HCT116 (cell line): ENCODE data around the gene BABAM2. TPM values are rescaled to one million over a fixed set of nuclear protein-coding genes. Genes with fewer than 3 reads are reported as not detected.

Experiments used
- ATAC-seq: fragments of 200-7000 bp; cut with Tn5 transposase; 2 replicates; pipeline ENCODE4 v1.9.1; 2020; ENCODE audit warnings: mild to moderate bottlenecking, moderate library complexity
- BruUV-seq: library from RNA; stranded (reverse); fragments of 400-500 nt; replicated peaks from 2 replicates; lab custom pipeline; 2021; lab: Mats Ljungman, UMichigan
- CTCF ChIA-PET: fragments of 300-600 bp; sonication (Branson Sonifier 250); formaldehyde crosslinking; loops from one replicate; lab custom pipeline; 2021; ENCODE audit warnings: antibody characterized with exemption; lab: Charles Lee
- POLR2A ChIA-PET: fragments of 300-600, 350-600 bp; sonication (Branson Sonifier 250); formaldehyde crosslinking; loops from one replicate; lab custom pipeline; 2021; ENCODE audit warnings: antibody characterized with exemption; lab: Charles Lee
- RAD21 ChIA-PET, 2 experiments: fragments of 300-600 bp; sonication (Branson Sonifier 250); formaldehyde crosslinking; loops; one replicate each; lab custom pipeline; 2023; ENCODE audit warnings: low total read pairs in 2 of 2; ENCODE audit not compliant: uncharacterized antibody in 2 of 2, unreplicated experiment in 2 of 2, low non-redundant PET in 1 of 2; lab: Charles Lee
- DNase-seq: peaks from one replicate; pipeline ENCODE4 v3.0.0-alpha.2; 2010; ENCODE audit warnings: low read depth, low spot score
- H2AFZ ChIP-seq: fragments of 200-600 bp; shearing (Covaris generic), sonication (generic); 2 replicates; pipeline ENCODE4 v1.6.1; 2017; ENCODE audit warnings: low read depth, mixed run types, mixed read lengths, antibody characterized with exemption, low read length; ENCODE audit not compliant: poor library complexity, severe bottlenecking
- H3K27ac ChIP-seq: 2 replicates; pipeline ENCODE4 v1.5.1; 2012; ENCODE audit warnings: low read depth, low read length
- H3K27me3 ChIP-seq: fragments of 200-600 bp; sonication (generic); 2 replicates; pipeline ENCODE4 v1.6.1; 2016; ENCODE audit warnings: mixed run types, low read length, mixed read lengths; ENCODE audit not compliant: insufficient read depth
- H3K36me3 ChIP-seq, 2 experiments: fragments of 200-500 bp in 1 of 2; fragments of 200-600 bp in 1 of 2; sonication (Bioruptor generic) in 1 of 2; sonication (generic) in 1 of 2; 2 replicates each; pipeline versions ENCODE4 v1.5.1 to v1.6.1; 2014 to 2016; ENCODE audit warnings: low read length in 2 of 2, inconsistent platforms in 1 of 2, mixed read lengths in 1 of 2, mixed run types in 1 of 2; ENCODE audit not compliant: insufficient read depth in 2 of 2, control insufficient read depth in 1 of 2
- H3K4me1 ChIP-seq, 2 experiments: fragments of 200-600 bp in 1 of 2; sonication (generic) in 1 of 2; 2 replicates each; pipeline versions ENCODE4 v1.5.1 to v1.6.1; 2012 to 2017; ENCODE audit warnings: low read length in 2 of 2, inconsistent platforms in 1 of 2, mild to moderate bottlenecking in 1 of 2, mixed read lengths in 1 of 2, mixed run types in 1 of 2, moderate library complexity in 1 of 2; ENCODE audit not compliant: insufficient read depth in 2 of 2, control insufficient read depth in 1 of 2
- H3K4me2 ChIP-seq: fragments of 200-600 bp; sonication (generic); 2 replicates; pipeline ENCODE4 v1.6.1; 2017; ENCODE audit warnings: mixed run types, low read length, mixed read lengths
- H3K4me3 ChIP-seq, 2 experiments: fragments of 200-600 bp in 1 of 2; sonication (generic) in 1 of 2; replicated peaks in 1 of 2; 2 replicates each; pipeline ENCODE4 v1.5.1; 2011 to 2016; ENCODE audit warnings: low read length in 2 of 2, control low read depth in 1 of 2, low read depth in 1 of 2, mild to moderate bottlenecking in 1 of 2, mixed read lengths in 1 of 2, mixed run types in 1 of 2
- H3K79me2 ChIP-seq: fragments of 200-600 bp; sonication (generic); 2 replicates; pipeline ENCODE4 v1.6.1; 2017; ENCODE audit warnings: mild to moderate bottlenecking, mixed run types, low read length, moderate library complexity, mixed read lengths; ENCODE audit not compliant: insufficient read depth
- H3K9ac ChIP-seq: fragments of 200-600 bp; sonication (generic); 2 replicates; pipeline ENCODE4 v1.6.1; 2016; ENCODE audit warnings: low read length, mixed read lengths
- H3K9me2 ChIP-seq: fragments of 200-600 bp; sonication (generic), shearing (Covaris generic); 2 replicates; pipeline ENCODE4 v1.6.1; 2017; ENCODE audit warnings: mixed run types, mild to moderate bottlenecking, moderate library complexity; ENCODE audit not compliant: insufficient read depth
- H3K9me3 ChIP-seq, 2 experiments: fragments of 200-500 bp in 1 of 2; fragments of 200-600 bp in 1 of 2; sonication (Bioruptor generic) in 1 of 2; sonication (generic) in 1 of 2; 2 replicates each; pipeline ENCODE4 v1.6.1; 2014 to 2017; ENCODE audit warnings: low read length in 2 of 2, mixed read lengths in 2 of 2, inconsistent platforms in 1 of 2, low read depth in 1 of 2, mild to moderate bottlenecking in 1 of 2, mixed run types in 1 of 2, moderate library complexity in 1 of 2; ENCODE audit not compliant: control insufficient read depth in 1 of 2, insufficient read depth in 1 of 2
- H4K20me1 ChIP-seq: fragments of 200-600 bp; sonication (generic), shearing (Covaris generic); 2 replicates; pipeline ENCODE4 v1.6.1; 2017; ENCODE audit warnings: mixed run types, mild to moderate bottlenecking, moderate library complexity; ENCODE audit not compliant: insufficient read depth
- CBX3 ChIP-seq: IDR thresholded peaks from 2 replicates; pipeline ENCODE4 v1.6.1; 2012; ENCODE audit warnings: low read depth
- CEBPB ChIP-seq: IDR thresholded peaks from 2 replicates; pipeline ENCODE4 v1.6.1; 2012; ENCODE audit warnings: low read depth
- CTCF ChIP-seq, 3 experiments: fragments of 200-600 bp in 1 of 3; sonication (generic) in 1 of 3; IDR thresholded peaks in 2 of 3; conservative IDR thresholded peaks in 1 of 3; 2 replicates each; pipeline ENCODE4 v1.5.1; 2012 to 2017; ENCODE audit warnings: low read depth in 2 of 3, low read length in 2 of 3, antibody characterized with exemption in 1 of 3, borderline replicate concordance in 1 of 3, control low read depth in 1 of 3, mild to moderate bottlenecking in 1 of 3, mixed read lengths in 1 of 3, mixed run types in 1 of 3, moderate library complexity in 1 of 3; ENCODE audit not compliant: insufficient read depth in 1 of 3
- EGR1 ChIP-seq: IDR thresholded peaks from 2 replicates; pipeline ENCODE4 v1.6.1; 2012; ENCODE audit warnings: low read depth
- ELF1 ChIP-seq: IDR thresholded peaks from 2 replicates; pipeline ENCODE4 v1.6.1; 2012; ENCODE audit warnings: low read depth, borderline replicate concordance
- EZH2 ChIP-seq: fragments of 200-600 bp; sonication (generic); IDR thresholded peaks from 2 replicates; pipeline ENCODE4 v1.6.1; 2017; ENCODE audit warnings: antibody characterized with exemption, mixed run types
- JUND ChIP-seq: IDR thresholded peaks from 2 replicates; pipeline ENCODE4 v1.6.1; 2012
- POLR2AphosphoS5 ChIP-seq: IDR thresholded peaks from 2 replicates; pipeline ENCODE4 v1.6.1; 2011; ENCODE audit warnings: mild to moderate bottlenecking, low read depth, low read length, moderate library complexity
- RAD21 ChIP-seq: IDR thresholded peaks from 2 replicates; pipeline ENCODE4 v1.6.1; 2012; ENCODE audit warnings: low read depth, mild to moderate bottlenecking
- SP1 ChIP-seq: IDR thresholded peaks from 2 replicates; pipeline ENCODE4 v1.6.1; 2012; ENCODE audit warnings: low read depth
- SRF ChIP-seq: IDR thresholded peaks from 2 replicates; pipeline ENCODE4 v1.6.1; 2012; ENCODE audit warnings: low read depth
- TCF7L2 ChIP-seq: IDR thresholded peaks from 2 replicates; pipeline ENCODE4 v1.7.0; 2011; ENCODE audit warnings: borderline replicate concordance, inconsistent platforms; ENCODE audit not compliant: insufficient read depth, insufficient read length; ENCODE audit errors: extremely low read depth
- YY1 ChIP-seq: IDR thresholded peaks from 2 replicates; pipeline ENCODE4 v1.6.1; 2011; ENCODE audit warnings: low read length, low read depth, moderate library complexity, mild to moderate bottlenecking; ENCODE audit not compliant: insufficient replicate concordance; ENCODE audit errors: extremely low read depth
- ZBTB33 ChIP-seq: IDR thresholded peaks from 2 replicates; pipeline ENCODE4 v1.6.1; 2011; ENCODE audit warnings: mild to moderate bottlenecking, low read length, moderate library complexity; ENCODE audit not compliant: insufficient replicate concordance; ENCODE audit errors: extremely low read depth
- intact Hi-C: fragments of 100-400 bp; cut with micrococcal nuclease; formaldehyde crosslinking; loops from 2 replicates; pipeline ENCODE4 v1.10.0; 2022
- total RNA-seq: library from RNA; stranded (reverse); gene quantifications from one replicate; pipeline ENCODE4 v1.2.1, GENCODE V29; 2021; ENCODE audit not compliant: unreplicated experiment
- TF ChIP-seq, protein P1 (sequence below): IDR thresholded peaks from 2 replicates; pipeline ENCODE4 v1.6.1; 2012
- TF ChIP-seq, protein P2 (sequence below): IDR thresholded peaks from 2 replicates; pipeline ENCODE4 v1.6.1; 2012; ENCODE audit warnings: low read depth
- TF ChIP-seq, protein P3 (sequence below): IDR thresholded peaks from 2 replicates; pipeline ENCODE4 v1.6.1; 2012

BABAM2 gene
- total RNA-seq, 1 experiment from 2014 or later = 23.8 TPM

- TF ChIP-seq CEBPB = no peak
- TF ChIP-seq SP1 = no peak
- no peak for TF ChIP-seq RAD21
Observed at GRCh38 chr2:28362991-28363521, 472.5 kb downstream of the BABAM2 start (continued).

GRCh38 chr2:28363686-28364280, 473.3 kb downstream of the BABAM2 start:
- ChIA-PET POLR2A (no interaction called here), RAD21 (no interaction called here), CTCF (no interaction called here)
- Histone ChIP-seq H3K4me2 (no peak overlapping the region), H3K36me3 (no peaks in the 10 kb centered on the region), H3K27me3 (no peaks in the 10 kb centered on the region), H3K27ac (no peak overlapping the region), H3K9ac (no peak overlapping the region), H3K9me2 (no peaks in the 10 kb centered on the region), H3K9me3 (no peaks in the 10 kb centered on the region), H3K4me1 (peaks cover 7 to 36% of the 10 kb centered on the region in 2 experiments; a peak in 3 of 4 replicates), H2AFZ (no peak overlapping the region), H3K79me2 (no peaks in the 10 kb centered on the region), H3K4me3 (no peak overlapping the region), H4K20me1 (no peaks in the 10 kb centered on the region)
- BruUV-seq = no TSS peak
- DNase-seq (no peak), ATAC-seq (no peak)
- intact Hi-C loops = no loop called here
- TF ChIP-seq ELF1 (no peak), TCF7L2 (no peak), YY1 (no peak), SP1 (no peak), RAD21 (no peak), SRF (no peak), ZBTB33 (no peak), CEBPB (no peak), POLR2AphosphoS5 (no peak), EGR1 (no peak), CTCF (IDR thresholded peaks at IDR 0.05 in 2 of 3, conservative IDR thresholded peaks at IDR 0.05 in 1 of 3; ENCODE audit: borderline replicate concordance in 1 of 3, insufficient read depth in 1 of 3, low read depth in 2 of 3, low read length in 2 of 3) (no peak), JUND (no peak), EZH2 (no peak), CBX3 (no peak)
- TF ChIP-seq, protein P1, sequence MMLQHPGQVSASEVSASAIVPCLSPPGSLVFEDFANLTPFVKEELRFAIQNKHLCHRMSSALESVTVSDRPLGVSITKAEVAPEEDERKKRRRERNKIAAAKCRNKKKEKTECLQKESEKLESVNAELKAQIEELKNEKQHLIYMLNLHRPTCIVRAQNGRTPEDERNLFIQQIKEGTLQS = no peak
- TF ChIP-seq, protein P2, sequence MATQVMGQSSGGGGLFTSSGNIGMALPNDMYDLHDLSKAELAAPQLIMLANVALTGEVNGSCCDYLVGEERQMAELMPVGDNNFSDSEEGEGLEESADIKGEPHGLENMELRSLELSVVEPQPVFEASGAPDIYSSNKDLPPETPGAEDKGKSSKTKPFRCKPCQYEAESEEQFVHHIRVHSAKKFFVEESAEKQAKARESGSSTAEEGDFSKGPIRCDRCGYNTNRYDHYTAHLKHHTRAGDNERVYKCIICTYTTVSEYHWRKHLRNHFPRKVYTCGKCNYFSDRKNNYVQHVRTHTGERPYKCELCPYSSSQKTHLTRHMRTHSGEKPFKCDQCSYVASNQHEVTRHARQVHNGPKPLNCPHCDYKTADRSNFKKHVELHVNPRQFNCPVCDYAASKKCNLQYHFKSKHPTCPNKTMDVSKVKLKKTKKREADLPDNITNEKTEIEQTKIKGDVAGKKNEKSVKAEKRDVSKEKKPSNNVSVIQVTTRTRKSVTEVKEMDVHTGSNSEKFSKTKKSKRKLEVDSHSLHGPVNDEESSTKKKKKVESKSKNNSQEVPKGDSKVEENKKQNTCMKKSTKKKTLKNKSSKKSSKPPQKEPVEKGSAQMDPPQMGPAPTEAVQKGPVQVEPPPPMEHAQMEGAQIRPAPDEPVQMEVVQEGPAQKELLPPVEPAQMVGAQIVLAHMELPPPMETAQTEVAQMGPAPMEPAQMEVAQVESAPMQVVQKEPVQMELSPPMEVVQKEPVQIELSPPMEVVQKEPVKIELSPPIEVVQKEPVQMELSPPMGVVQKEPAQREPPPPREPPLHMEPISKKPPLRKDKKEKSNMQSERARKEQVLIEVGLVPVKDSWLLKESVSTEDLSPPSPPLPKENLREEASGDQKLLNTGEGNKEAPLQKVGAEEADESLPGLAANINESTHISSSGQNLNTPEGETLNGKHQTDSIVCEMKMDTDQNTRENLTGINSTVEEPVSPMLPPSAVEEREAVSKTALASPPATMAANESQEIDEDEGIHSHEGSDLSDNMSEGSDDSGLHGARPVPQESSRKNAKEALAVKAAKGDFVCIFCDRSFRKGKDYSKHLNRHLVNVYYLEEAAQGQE = no peak
- TF ChIP-seq, protein P3, sequence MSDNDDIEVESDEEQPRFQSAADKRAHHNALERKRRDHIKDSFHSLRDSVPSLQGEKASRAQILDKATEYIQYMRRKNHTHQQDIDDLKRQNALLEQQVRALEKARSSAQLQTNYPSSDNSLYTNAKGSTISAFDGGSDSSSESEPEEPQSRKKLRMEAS = no peak
